HG02571 (cell line): ENCODE data around the gene AK9.
"Not testable (repeated sequence)": the region's sequence is repeated elsewhere in the genome, so short reads cannot be mapped to it uniquely, and the experiment has no call there.

Source experiments
- ATAC-seq: cut with Tn5 transposase; IDR thresholded peaks from one replicate; pipeline ENCODE4 v1.9.1; 2021; ENCODE audit warnings: mild to moderate bottlenecking, moderate library complexity; ENCODE audit not compliant: unreplicated experiment

Gene AK9

GRCh38 chr6:109701221-109701620, 10.2 kb upstream of the AK9 start:
- no peak for ATAC-seq

GRCh38 chr6:109696355-109696754, 5.4 kb upstream of the AK9 start:
- ATAC-seq = no peak

GRCh38 chr6:109695468-109695867, 4.5 kb upstream of the AK9 start:
- no peak for ATAC-seq

- no peak for ATAC-seq
Observed at GRCh38 chr6:109693111-109693510, 2.1 kb upstream of the AK9 start.

GRCh38 chr6:109690373-109690736, 647 bp downstream of the AK9 start:
- peak; percentile 45 for ATAC-seq

GRCh38 chr6:109687271-109687761, 3.7 kb downstream of the AK9 start:
- ATAC-seq = no peak

- ATAC-seq = no peak
Observed at GRCh38 chr6:109686566-109687265, 4.3 kb downstream of the AK9 start.

GRCh38 chr6:109678661-109679505, 12.1 kb downstream of the AK9 start:
- not testable (repeated sequence) for ATAC-seq

- ATAC-seq = no peak
Observed at GRCh38 chr6:109678240-109678639, 12.8 kb downstream of the AK9 start.

- no peak for ATAC-seq
Observed at GRCh38 chr6:109676724-109677123, 14.3 kb downstream of the AK9 start.

GRCh38 chr6:109672839-109673238, 18.2 kb downstream of the AK9 start:
- ATAC-seq = no peak

GRCh38 chr6:109672175-109672574, 18.8 kb downstream of the AK9 start:
- ATAC-seq = no peak

GRCh38 chr6:109671733-109672132, 19.3 kb downstream of the AK9 start:
- ATAC-seq = no peak

- ATAC-seq = no peak
Observed at GRCh38 chr6:109669811-109670210, 21.2 kb downstream of the AK9 start.

- no peak for ATAC-seq
Observed at GRCh38 chr6:109662192-109662591, 28.8 kb downstream of the AK9 start.

- no peak for ATAC-seq
Observed at GRCh38 chr6:109660526-109661320, 30.3 kb downstream of the AK9 start.

- ATAC-seq = no peak
Observed at GRCh38 chr6:109655761-109656262, 35.2 kb downstream of the AK9 start.

- no peak for ATAC-seq
Observed at GRCh38 chr6:109653264-109653663, 37.7 kb downstream of the AK9 start.

GRCh38 chr6:109644131-109644530, 46.9 kb downstream of the AK9 start:
- ATAC-seq = no peak

GRCh38 chr6:109632405-109632804, 58.6 kb downstream of the AK9 start:
- ATAC-seq = no peak

GRCh38 chr6:109631403-109631802, 59.6 kb downstream of the AK9 start:
- no peak for ATAC-seq
